ENCODE measurements around the gene OR4B1.
"Not testable (repeated sequence)": the region's sequence is repeated elsewhere in the genome, so short reads cannot be mapped to it uniquely, and the experiment has no call there.

The OR4B1 gene

GRCh38 chr11:48184452-48184851 is 32.2 kb upstream of the OR4B1 start:
- no peaks in the 10 kb centered on the region for H3K4me1 Mint-ChIP-seq
- no peak for DNase-seq
- peaks cover 52% of the 10 kb centered on the region for H3K9me3 Mint-ChIP-seq
- no peak overlapping the region for H3K27ac Mint-ChIP-seq
- no peak overlapping the region for H3K4me3 Mint-ChIP-seq
- no peaks in the 10 kb centered on the region for H3K36me3 Mint-ChIP-seq (ENCODE audit: low read depth)
- TF ChIP-seq CTCF (IDR thresholded peaks at IDR 0.05) = no peak
- no peaks in the 10 kb centered on the region for H3K27me3 Mint-ChIP-seq (ENCODE audit: low read depth, poor library complexity)

- not testable (repeated sequence) for H3K27me3 Mint-ChIP-seq (ENCODE audit: low read depth, poor library complexity); H3K4me1 Mint-ChIP-seq; H3K27ac Mint-ChIP-seq; DNase-seq; H3K36me3 Mint-ChIP-seq (ENCODE audit: low read depth); H3K4me3 Mint-ChIP-seq
- peaks cover 57% of the 10 kb centered on the region for H3K9me3 Mint-ChIP-seq
Observed at GRCh38 chr11:48190906-48191654, 25.5 kb upstream of the OR4B1 start.

- DNase-seq = no peak
- H3K4me1 Mint-ChIP-seq = no peaks in the 10 kb centered on the region
- H3K9me3 Mint-ChIP-seq = peaks cover 59% of the 10 kb centered on the region
- no peak overlapping the region for H3K27ac Mint-ChIP-seq
- TF ChIP-seq CTCF (IDR thresholded peaks at IDR 0.05) = no peak
- no peak overlapping the region for H3K4me3 Mint-ChIP-seq
- no peaks in the 10 kb centered on the region for H3K36me3 Mint-ChIP-seq (ENCODE audit: low read depth)
- H3K27me3 Mint-ChIP-seq (ENCODE audit: low read depth, poor library complexity) = peaks cover 3% of the 10 kb centered on the region
Observed at GRCh38 chr11:48193876-48194275, 22.7 kb upstream of the OR4B1 start.

GRCh38 chr11:48207881-48208280 is 8.7 kb upstream of the OR4B1 start:
- no peak for TF ChIP-seq CTCF (IDR thresholded peaks at IDR 0.05)
- Mint-ChIP-seq H3K4me3 (no peak overlapping the region), H3K9me3 (peaks cover 52% of the 10 kb centered on the region)

GRCh38 chr11:48210052-48210451 is 6.6 kb upstream of the OR4B1 start:
- Mint-ChIP-seq H3K36me3 (ENCODE audit: low read depth) (no peaks in the 10 kb centered on the region), H3K27ac (no peak overlapping the region), H3K4me3 (no peak overlapping the region), H3K9me3 (peaks cover 48% of the 10 kb centered on the region), H3K4me1 (no peaks in the 10 kb centered on the region), H3K27me3 (ENCODE audit: low read depth, poor library complexity) (no peaks in the 10 kb centered on the region)
- no peak for DNase-seq
- TF ChIP-seq CTCF (IDR thresholded peaks at IDR 0.05) = no peak

More at GRCh38 chr11:48207881-48208280, 8.7 kb upstream of the OR4B1 start:
- H3K27me3 Mint-ChIP-seq (ENCODE audit: low read depth, poor library complexity) = no peaks in the 10 kb centered on the region
- no peaks in the 10 kb centered on the region for H3K4me1 Mint-ChIP-seq
- no peak overlapping the region for H3K27ac Mint-ChIP-seq
- H3K36me3 Mint-ChIP-seq (ENCODE audit: low read depth) = no peaks in the 10 kb centered on the region
- no peak for DNase-seq

- Mint-ChIP-seq H3K4me1 (no peaks in the 10 kb centered on the region), H3K36me3 (ENCODE audit: low read depth) (no peaks in the 10 kb centered on the region), H3K27ac (no peak overlapping the region), H3K9me3 (peaks cover 60% of the 10 kb centered on the region), H3K4me3 (no peak overlapping the region), H3K27me3 (ENCODE audit: low read depth, poor library complexity) (no peaks in the 10 kb centered on the region)
- no peak for TF ChIP-seq CTCF (IDR thresholded peaks at IDR 0.05)
- DNase-seq = no peak
Observed at GRCh38 chr11:48228761-48229160, 12.2 kb downstream of the OR4B1 start.

- peaks cover 60% of the 10 kb centered on the region for H3K9me3 Mint-ChIP-seq
- H3K36me3 Mint-ChIP-seq (ENCODE audit: low read depth); H3K4me1 Mint-ChIP-seq; H3K4me3 Mint-ChIP-seq; H3K27me3 Mint-ChIP-seq (ENCODE audit: low read depth, poor library complexity); H3K27ac Mint-ChIP-seq; DNase-seq: not testable (repeated sequence)
Observed at GRCh38 chr11:48230057-48230456, 13.4 kb downstream of the OR4B1 start.

Measured in nephron progenitor cell (in vitro differentiated cells).